AG08395 (cell line): Measurements from ENCODE around the gene PCNX2.
"Not testable (repeated sequence)": the region's sequence is repeated elsewhere in the genome, so short reads cannot be mapped to it uniquely, and the experiment has no call there.

Source experiments
- DNase-seq: peaks from one replicate; pipeline ENCODE4 v3.0.0; 2012; ENCODE audit warnings: mixed read lengths, low spot score

Gene PCNX2

GRCh38 chr1:233217832-233218231 is 77.7 kb downstream of the PCNX2 start:
- no peak for DNase-seq

DNA sequence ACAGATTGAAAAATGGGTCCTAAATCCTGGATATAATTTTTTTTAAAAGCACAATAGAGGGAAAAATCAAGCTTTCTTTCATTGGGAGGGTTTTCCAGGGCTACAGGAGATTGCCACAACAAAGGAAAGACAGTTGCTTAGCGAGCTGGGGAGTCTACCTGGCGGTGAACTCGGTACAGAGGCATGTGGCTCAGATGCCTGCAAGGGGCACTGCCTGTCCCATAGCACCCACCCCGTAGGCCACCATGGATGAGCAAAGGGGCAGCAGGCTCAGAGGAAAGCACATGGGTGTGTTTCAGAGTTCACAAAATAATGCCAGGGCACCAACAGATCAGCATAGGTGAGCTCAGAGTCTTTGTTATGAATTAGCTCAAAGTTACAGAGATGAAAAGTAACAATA is 79.5 kb downstream of the PCNX2 start:
- DNase-seq: no peak

DNA sequence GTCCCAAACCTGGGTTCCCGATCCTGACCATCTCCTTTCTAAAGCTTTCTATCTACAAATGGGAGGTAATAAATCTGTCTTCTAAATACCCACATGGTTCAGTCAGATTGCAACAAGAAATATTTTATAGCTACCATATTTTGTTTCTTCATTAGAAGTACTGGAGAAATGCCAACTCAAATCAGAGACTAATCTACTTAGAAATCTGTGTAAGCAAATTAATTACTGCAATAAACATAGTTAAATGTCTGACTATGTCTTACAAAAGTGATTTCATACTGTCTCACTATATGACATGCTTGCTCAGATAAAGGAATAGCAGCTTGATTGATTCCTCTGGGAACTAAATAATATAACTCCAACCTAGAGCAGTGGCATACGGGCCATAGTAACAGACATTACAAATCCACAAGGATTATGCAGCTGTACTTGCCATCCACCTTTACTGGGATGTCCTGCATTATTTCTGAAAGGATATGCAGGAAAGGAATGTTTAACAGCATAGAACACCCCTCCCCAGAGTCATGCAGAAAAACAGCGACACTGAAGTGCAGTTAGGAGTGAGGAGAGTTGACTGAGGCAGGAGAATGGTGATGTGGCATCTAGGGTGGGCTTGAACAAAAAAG is 80.3 kb downstream of the PCNX2 start:
- no peak for DNase-seq

DNA sequence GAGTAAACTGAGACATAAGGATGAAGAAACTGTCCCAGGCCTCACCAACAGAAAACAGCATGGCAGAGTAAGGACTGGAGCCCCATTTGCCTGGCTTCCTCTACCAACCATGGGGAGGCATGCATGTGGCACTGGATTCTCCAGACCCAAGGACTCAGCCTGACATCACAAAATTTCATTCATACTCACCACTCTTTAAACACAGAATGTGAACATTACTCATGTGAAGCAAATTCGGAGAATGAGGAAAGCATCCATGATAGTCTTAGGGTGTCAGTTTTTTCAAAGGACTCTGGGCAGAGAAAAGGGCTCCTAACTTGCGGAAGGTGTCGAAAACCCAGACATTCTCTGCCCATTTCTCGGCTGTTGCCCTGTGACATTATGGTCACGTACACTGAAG is 83.9 kb downstream of the PCNX2 start:
- DNase-seq: no peak

- no peak for DNase-seq
Observed at GRCh38 chr1:233211106-233211505, 84.4 kb downstream of the PCNX2 start.

GRCh38 chr1:233209481-233209880 is 86.0 kb downstream of the PCNX2 start:
- DNase-seq: no peak

DNA sequence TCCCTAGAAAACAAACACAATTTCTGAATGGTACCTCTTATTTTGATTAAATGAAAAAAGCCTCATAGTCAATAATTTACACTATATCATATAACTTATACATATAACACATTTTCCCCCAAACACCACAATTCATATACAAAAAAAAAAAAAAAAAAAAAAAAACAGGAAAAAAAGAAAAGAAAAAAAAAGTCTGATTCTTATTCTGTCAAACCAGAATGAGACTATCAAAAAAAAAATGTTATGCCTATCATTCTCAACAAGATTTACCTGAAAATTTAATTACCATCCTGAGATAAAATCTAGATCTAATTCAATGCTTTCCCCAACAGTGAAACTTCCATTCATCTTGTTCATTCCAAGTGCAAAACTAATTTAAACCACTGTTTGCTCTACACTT is 86.8 kb downstream of the PCNX2 start:
- no peak for DNase-seq

GRCh38 chr1:233197940-233198339 is 97.6 kb downstream of the PCNX2 start:
- DNase-seq: no peak

DNA sequence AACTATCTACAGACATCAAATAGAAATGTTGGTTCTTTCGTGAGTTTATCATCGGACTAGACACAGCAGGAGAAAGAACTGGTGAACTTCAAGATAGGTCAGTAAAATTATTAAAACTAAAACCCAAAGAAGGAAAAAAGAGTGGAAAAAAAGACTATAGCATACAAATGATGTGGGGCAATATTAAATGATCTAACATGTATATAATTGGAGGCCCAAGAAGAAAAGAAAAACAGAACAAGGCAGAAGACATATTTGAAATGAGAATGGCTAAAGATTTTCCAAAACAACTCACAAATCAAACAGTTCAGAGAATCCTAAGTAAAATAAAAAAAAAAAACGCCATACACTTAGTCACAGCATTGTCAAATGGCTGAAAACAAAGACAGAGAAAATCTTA is 101.8 kb downstream of the PCNX2 start:
- DNase-seq: no peak

DNA sequence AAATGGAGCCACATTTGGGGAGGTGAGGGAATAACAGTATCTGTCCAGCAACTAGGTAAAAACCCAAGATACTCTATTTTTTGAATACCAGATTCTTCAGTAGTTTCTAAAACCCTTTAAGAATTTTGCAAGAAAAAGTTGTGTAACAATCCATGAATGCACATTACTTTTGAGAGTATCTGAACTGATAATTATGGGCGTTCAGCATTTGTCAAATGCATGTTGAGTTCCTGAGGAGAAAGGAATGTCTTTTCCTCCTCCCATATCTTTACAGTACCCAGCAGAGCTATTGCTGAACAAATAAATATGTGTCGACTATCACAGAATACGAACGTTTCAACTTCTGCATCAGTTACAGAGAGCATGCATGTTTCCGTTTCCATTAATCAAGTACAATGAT is 104.5 kb downstream of the PCNX2 start:
- DNase-seq: no peak

DNA sequence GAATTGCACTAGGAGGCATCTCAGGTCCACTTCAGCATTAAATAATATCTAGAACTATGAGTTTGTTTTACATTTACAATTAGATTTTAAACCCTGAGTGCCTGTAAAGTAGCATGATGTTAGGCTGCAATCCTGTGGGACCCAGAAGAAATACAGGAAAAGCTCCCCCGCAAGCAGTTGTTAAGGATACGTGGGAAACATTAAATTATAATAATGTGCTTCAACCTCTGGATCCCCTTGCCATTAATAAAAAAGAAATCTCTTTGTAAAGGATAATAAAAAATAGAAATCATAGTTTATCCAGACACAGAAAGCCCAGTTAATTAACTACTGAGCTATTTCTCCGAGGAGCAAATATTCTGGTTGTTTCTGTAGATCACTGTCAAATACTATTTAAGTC is 106.0 kb downstream of the PCNX2 start:
- DNase-seq: no peak

DNA sequence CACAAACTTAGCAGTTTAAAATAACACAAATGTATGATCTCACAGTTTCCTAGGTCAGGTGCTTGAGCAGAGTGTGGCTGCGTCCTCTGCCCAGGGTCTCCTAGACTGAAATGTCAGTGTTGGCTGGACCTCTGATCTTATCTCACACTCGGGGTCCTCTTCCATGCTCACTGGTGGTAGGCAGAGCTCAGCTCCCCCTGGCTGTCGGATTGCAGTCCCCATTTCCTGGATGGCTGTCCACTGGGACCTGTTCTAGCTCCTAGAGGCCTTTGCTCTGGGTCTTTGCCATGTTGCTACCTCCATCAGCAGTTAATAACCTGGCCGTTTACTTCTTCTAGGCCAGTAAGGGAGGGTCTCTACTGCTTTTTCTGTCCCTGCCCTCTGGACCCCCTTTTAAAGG is 107.5 kb downstream of the PCNX2 start:
- no peak for DNase-seq

GRCh38 chr1:233183226-233184020 is 112.1 kb downstream of the PCNX2 start:
- DNase-seq: peak; percentile 9

DNA sequence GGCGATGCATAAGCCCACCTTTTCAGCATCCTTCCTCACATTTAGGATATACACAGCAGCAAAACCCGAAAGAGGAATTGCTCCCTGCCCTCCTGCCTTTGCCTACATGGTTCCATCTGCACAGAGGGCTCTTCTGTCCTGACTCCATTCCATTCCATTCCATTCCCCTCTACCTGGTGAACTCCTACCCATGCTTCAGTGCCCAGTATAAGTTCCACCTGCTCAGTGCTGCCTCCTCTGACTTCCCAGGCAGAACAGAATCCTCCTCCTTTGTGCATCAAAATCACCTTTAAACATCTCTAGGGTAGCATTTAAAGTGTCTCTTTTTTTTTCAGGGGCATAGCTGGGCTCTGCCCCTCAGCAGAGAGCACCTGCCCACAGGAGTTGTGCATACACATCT is 112.9 kb downstream of the PCNX2 start:
- DNase-seq: no peak

DNA sequence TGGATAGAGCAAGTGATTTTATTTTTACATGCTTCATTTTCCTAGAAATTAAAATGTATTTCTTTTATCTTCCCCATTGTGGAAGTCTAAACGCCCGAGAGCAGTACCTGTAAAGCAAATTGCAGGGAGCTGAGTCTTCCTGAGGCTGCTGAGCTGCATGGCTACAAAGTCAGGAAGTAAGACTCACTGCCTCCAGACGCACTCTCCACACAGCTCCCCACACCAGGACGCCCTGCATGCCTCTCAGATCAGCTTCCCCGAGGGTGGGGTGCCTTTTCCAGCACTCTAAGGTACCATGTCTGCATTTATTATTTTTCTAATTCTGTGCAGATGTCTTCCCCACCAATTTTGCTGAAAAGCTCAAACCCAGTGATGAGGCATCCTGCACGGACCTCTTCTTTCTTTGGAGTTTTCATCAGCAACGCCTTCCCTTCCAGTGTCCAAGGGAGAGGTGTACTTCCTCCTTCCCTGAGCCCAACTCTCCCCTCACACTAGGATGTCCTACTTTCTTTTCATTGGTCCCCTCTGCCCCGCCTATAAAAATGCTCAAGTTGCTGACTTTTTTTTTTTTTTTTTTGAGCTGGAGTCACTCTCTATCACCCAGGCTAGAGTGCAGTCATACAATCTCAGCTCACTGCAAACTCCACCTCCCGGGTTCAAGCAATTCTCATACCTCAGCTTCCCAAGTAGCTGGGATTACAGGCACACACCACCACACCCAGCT is 114.7 kb downstream of the PCNX2 start:
- no peak for DNase-seq

- DNase-seq: not testable (repeated sequence)
Observed at GRCh38 chr1:233179638-233180037, 115.9 kb downstream of the PCNX2 start.

DNA sequence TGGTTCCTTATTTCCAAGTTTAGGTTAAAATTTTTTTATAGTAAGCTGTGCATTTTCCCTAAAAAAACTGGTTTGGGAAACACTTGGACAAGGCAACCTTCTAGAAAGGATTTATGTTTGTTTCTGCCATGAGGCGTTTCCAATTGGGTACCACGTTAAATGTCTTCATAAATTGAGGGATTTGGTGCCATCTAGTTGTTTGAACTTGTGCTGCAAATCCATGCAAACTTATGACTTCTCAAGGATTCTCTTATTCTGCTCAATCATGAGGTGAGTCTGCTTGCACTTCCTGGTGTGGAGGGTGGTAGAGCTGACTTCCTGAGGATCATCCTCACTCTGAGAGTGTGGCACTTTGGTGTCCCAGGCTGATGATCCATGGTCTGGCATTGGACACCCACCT is 123.3 kb downstream of the PCNX2 start:
- DNase-seq: no peak

- no peak for DNase-seq
Observed at GRCh38 chr1:233170741-233171140, 124.8 kb downstream of the PCNX2 start.

- no peak for DNase-seq
Observed at GRCh38 chr1:233168384-233168783, 127.1 kb downstream of the PCNX2 start.

DNA sequence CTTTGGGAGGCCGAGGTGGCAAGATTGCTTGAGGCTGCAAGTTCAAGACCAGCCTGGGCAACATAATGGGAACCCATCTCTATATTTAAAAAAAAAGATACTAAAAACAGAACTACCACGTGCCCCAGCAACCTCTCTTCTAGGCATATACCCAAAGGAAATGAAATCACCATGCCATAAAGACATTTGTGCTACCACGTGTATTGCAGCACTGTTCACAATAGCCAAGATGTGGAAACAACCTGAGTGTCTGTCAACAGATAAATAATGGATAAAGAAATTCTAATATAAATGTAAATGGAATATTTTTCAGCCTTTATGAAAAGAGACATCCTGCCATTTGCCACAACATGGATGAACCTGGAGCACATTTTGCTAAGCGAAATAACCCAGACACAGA is 128.6 kb downstream of the PCNX2 start:
- no peak for DNase-seq

- DNase-seq: no peak
Observed at GRCh38 chr1:233163696-233164095, 131.8 kb downstream of the PCNX2 start.

- no peak for DNase-seq
Observed at GRCh38 chr1:233158322-233158721, 137.2 kb downstream of the PCNX2 start.

- no peak for DNase-seq
Observed at GRCh38 chr1:233157245-233157644, 138.3 kb downstream of the PCNX2 start.
